COR-L47 (cell line): Measurements from ENCODE around the gene SLC12A7.

Experiments
- DNase-seq: peaks from one replicate; lab custom pipeline; 2025; lab: John Stamatoyannopoulos, UW

SLC12A7 gene

GRCh38 chr5:1125030-1125357, 13.1 kb upstream of the SLC12A7 start:
- DNase-seq: no peak

- no peak for DNase-seq
Observed at GRCh38 chr5:1124205-1125029, 12.6 kb upstream of the SLC12A7 start.

- DNase-seq: no peak
Observed at GRCh38 chr5:1123418-1124147, 11.7 kb upstream of the SLC12A7 start.

GRCh38 chr5:1122511-1123294, 10.8 kb upstream of the SLC12A7 start:
- DNase-seq: no peak

- DNase-seq: no peak
Observed at GRCh38 chr5:1121891-1122290, 10.0 kb upstream of the SLC12A7 start.

- no peak for DNase-seq
Observed at GRCh38 chr5:1121044-1121443, 9.2 kb upstream of the SLC12A7 start.

- DNase-seq: no peak
Observed at GRCh38 chr5:1120236-1120999, 8.6 kb upstream of the SLC12A7 start.

- no peak for DNase-seq
Observed at GRCh38 chr5:1119312-1119831, 7.5 kb upstream of the SLC12A7 start.

GRCh38 chr5:1118738-1119137, 6.9 kb upstream of the SLC12A7 start:
- DNase-seq: peak; percentile 59

GRCh38 chr5:1118231-1118698, 6.4 kb upstream of the SLC12A7 start:
- DNase-seq: peak; percentile 74

- no peak for DNase-seq
Observed at GRCh38 chr5:1116977-1117376, 5.1 kb upstream of the SLC12A7 start.

GRCh38 chr5:1116109-1116740, 4.4 kb upstream of the SLC12A7 start:
- no peak for DNase-seq

GRCh38 chr5:1115123-1115815, 3.4 kb upstream of the SLC12A7 start:
- no peak for DNase-seq

- DNase-seq: no peak
Observed at GRCh38 chr5:1113805-1114586, 2.1 kb upstream of the SLC12A7 start.

GRCh38 chr5:1113332-1113690, 1.4 kb upstream of the SLC12A7 start:
- DNase-seq: no peak

GRCh38 chr5:1112596-1113331, 901 bp upstream of the SLC12A7 start:
- DNase-seq: peak; percentile 53

GRCh38 chr5:1111241-1111726, 579 bp downstream of the SLC12A7 start:
- no peak for DNase-seq

- no peak for DNase-seq
Observed at GRCh38 chr5:1110307-1111240, 1.3 kb downstream of the SLC12A7 start.
